BLaER1 treated with 17β-estradiol and CSF1 and Interleukin-3, amounts not matched to agents 10 nM and 100 nM (cell line): ENCODE results near the gene NOL4L.

Experiments used
- H3K27ac ChIP-seq, 11 experiments: shearing (Covaris generic); formaldehyde crosslinking; 2 replicates each; pipeline ENCODE4 v1.8.1; 2022
- H3K27me3 ChIP-seq, 11 experiments: shearing (Covaris generic); formaldehyde crosslinking; 2 replicates each; pipeline ENCODE4 v1.8.1; 2022
- H3K36me3 ChIP-seq, 11 experiments: shearing (Covaris generic); formaldehyde crosslinking; 2 replicates each; pipeline ENCODE4 v1.8.1; 2022
- H3K4me1 ChIP-seq, 10 experiments: shearing (Covaris generic); formaldehyde crosslinking; 2 replicates each; pipeline ENCODE4 v1.8.1; 2022
- H3K4me2 ChIP-seq, 11 experiments: shearing (Covaris generic); formaldehyde crosslinking; 2 replicates each; pipeline ENCODE4 v1.8.1; 2022
- H3K4me3 ChIP-seq, 10 experiments: shearing (Covaris generic); formaldehyde crosslinking; 2 replicates each; pipeline ENCODE4 v1.8.1; 2022
- H3K9ac ChIP-seq, 11 experiments: shearing (Covaris generic); formaldehyde crosslinking; 2 replicates each; pipeline ENCODE4 v1.8.1; 2022
- H3K9me3 ChIP-seq, 11 experiments: shearing (Covaris generic); formaldehyde crosslinking; replicated peaks in 1 of 11; 2 replicates each; pipeline ENCODE4 v1.8.1; 2022
- H4K20me1 ChIP-seq, 11 experiments: shearing (Covaris generic); formaldehyde crosslinking; 2 replicates each; pipeline ENCODE4 v1.8.1; 2022
- Cebpa-rat ChIP-seq, 11 experiments: shearing (Covaris generic); IDR thresholded peaks; 2 replicates each; pipeline ENCODE4 v1.8.1; 2022

The NOL4L gene

DNA sequence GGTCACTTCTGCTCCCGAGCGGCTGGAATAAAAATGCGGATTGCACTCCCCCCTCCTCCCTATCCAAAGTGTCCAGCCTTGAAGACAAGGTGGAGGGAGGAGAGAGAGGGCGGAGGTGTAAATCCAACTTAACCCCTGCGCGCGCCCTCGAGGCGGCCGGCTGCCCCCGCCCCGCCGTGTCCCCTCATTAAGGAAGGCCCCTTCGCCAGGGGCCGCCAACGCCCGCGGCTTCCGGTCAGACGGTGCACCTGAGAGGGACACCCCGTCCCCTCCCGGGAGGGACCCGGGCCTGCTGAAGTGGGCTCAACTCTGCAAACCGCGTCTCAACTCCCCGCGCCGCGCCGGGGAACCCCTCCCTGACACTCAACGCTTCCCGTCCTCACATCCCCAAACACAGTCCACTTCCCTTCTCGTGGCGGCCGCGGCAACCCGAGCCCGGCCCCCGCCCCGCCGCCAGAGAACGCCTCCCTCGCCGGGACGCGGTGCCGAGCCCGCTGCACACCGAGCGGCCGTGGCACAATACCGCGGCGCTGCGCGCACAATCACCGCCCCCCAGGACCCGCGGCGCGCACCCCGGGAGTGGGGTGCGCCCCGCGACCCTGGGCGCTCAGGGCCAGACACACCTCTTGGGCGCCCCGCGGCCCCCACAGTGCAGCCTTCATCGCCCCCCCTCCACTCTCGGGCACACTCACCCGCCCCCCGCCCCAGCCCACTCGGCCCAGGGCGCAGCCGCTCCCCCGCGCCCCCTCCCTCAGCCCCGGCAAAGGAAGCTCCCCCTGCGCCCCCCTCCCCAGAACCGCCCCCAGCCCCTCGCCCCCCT is 102.5 kb downstream of the NOL4L start:
- H3K36me3 ChIP-seq = peaks cover 0 to 15% (median 5%) of the 10 kb centered on the region in 11 experiments; a peak in 7 of 22 replicates
- peaks cover 40 to 53% (median 49%) of the 10 kb centered on the region in 11 experiments; a peak in 21 of 22 replicates for H4K20me1 ChIP-seq
- peak overlapping the region; percentile 79 to 97 (median 85) for H3K9ac ChIP-seq
- H3K27me3 ChIP-seq = no peaks in the 10 kb centered on the region
- no peak for TF ChIP-seq Cebpa-rat (IDR thresholded peaks at IDR 0.05)
- no peaks in the 10 kb centered on the region for H3K9me3 ChIP-seq
- H3K27ac ChIP-seq = peak overlapping the region; percentile 20 to 98 (median 77); a peak in 21 of 22 replicates
- H3K4me1 ChIP-seq = peaks cover 57 to 65% (median 61%) of the 10 kb centered on the region in 10 experiments
- peak overlapping the region; percentile 91 to 99 (median 97) for H3K4me2 ChIP-seq
- H3K4me3 ChIP-seq = peak overlapping the region; percentile 68 to 95 (median 85)

- Histone ChIP-seq H4K20me1 (peaks cover 46 to 58% (median 55%) of the 10 kb centered on the region in 11 experiments; a peak in 21 of 22 replicates), H3K4me3 (peak overlapping the region; percentile 68 to 95 (median 85)), H3K9ac (peak overlapping the region; percentile 79 to 97 (median 85)), H3K9me3 (no peaks in the 10 kb centered on the region), H3K4me1 (peaks cover 63 to 71% (median 67%) of the 10 kb centered on the region in 10 experiments), H3K27ac (peak overlapping the region; percentile 20 to 98 (median 77); a peak in 20 of 22 replicates), H3K27me3 (no peaks in the 10 kb centered on the region), H3K4me2 (peak overlapping the region; percentile 91 to 99 (median 97)), H3K36me3 (peaks cover 0 to 15% (median 5%) of the 10 kb centered on the region in 11 experiments; a peak in 7 of 22 replicates)
- TF ChIP-seq Cebpa-rat (IDR thresholded peaks at IDR 0.05) = no peak
Observed at GRCh38 chr20:32482143-32482441, 103.0 kb downstream of the NOL4L start.

DNA sequence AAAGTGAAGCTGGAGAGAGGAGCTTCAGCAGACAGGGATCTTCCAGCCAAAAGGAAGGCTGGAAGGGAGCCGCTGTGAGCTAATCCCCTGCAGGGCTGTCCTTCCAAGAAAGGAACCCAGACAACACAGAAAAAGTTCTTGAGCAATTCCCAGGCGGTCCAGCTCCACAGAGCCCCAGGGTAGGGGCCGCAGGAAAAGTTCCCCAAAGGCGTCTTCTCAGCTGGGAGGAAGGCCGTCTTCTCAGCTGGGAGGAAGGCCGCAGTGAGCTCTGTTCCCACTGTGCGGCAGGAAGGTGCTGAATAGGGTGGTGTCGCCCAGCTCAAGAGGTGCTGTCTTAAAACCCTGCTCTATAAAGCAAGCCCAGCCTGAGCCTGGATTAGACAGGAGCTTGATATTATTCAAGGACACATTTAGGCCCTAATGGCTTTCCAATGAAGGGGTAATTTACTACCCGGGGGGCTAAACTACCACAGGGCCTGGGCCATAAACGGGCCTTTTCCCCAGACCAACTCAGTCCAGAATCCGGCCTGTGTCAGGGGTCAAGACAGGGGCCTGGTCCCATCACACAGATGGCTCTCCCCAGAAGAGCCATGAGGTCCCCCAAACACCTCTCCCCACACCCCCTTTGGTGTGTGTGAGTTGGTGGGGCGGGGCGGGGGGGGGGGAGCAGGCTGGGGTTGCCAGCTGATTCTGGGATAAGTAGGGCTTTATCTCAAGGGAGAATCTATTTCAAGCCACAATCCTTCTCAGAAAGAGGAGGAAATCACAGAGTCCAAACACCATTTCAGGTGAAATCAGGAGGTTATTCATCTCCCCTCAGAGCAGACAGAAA is 103.6 kb downstream of the NOL4L start:
- Histone ChIP-seq H3K36me3 (peaks cover 0 to 15% (median 4%) of the 10 kb centered on the region in 11 experiments; a peak in 7 of 22 replicates), H3K9me3 (no peaks in the 10 kb centered on the region), H3K4me1 (peaks cover 68 to 74% (median 71%) of the 10 kb centered on the region in 10 experiments), H4K20me1 (peaks cover 51 to 64% (median 60%) of the 10 kb centered on the region in 11 experiments; a peak in 21 of 22 replicates), H3K9ac (peak overlapping the region; percentile 79 to 97 (median 85)), H3K27ac (peak overlapping the region in 6 of 11 experiments; percentile 77 to 98 (median 78); a peak in 12 of 22 replicates), H3K4me2 (peak overlapping the region; percentile 91 to 99 (median 97)), H3K27me3 (no peaks in the 10 kb centered on the region), H3K4me3 (peak overlapping the region; percentile 68 to 95 (median 85); a peak in 18 of 20 replicates)
- TF ChIP-seq Cebpa-rat (IDR thresholded peaks at IDR 0.05) = no peak

- peaks cover 68 to 74% (median 71%) of the 10 kb centered on the region in 10 experiments for H3K4me1 ChIP-seq
- H3K27ac ChIP-seq = peak overlapping the region in 5 of 11 experiments; percentile 4 to 40 (median 6); a peak in 4 of 22 replicates
- H4K20me1 ChIP-seq = peaks cover 60 to 73% (median 70%) of the 10 kb centered on the region in 11 experiments; a peak in 21 of 22 replicates
Observed at GRCh38 chr20:32480371-32481241, 104.5 kb downstream of the NOL4L start.

GRCh38 chr20:32479697-32480171 is 105.4 kb downstream of the NOL4L start:
- Histone ChIP-seq H4K20me1 (peaks cover 68 to 82% (median 78%) of the 10 kb centered on the region in 11 experiments; a peak in 21 of 22 replicates), H3K4me2 (peak overlapping the region; percentile 91 to 99 (median 97)), H3K4me1 (peaks cover 73 to 78% (median 76%) of the 10 kb centered on the region in 10 experiments), H3K36me3 (peaks cover 0 to 16% (median 3%) of the 10 kb centered on the region in 11 experiments; a peak in 13 of 22 replicates), H3K9me3 (no peaks in the 10 kb centered on the region), H3K27me3 (no peaks in the 10 kb centered on the region), H3K9ac (peak overlapping the region in 8 of 11 experiments; percentile 17 to 86 (median 38); a peak in 9 of 22 replicates), H3K27ac (peak overlapping the region in 2 of 11 experiments; percentile 4 to 6; a peak in 1 of 22 replicates), H3K4me3 (no peak overlapping the region)
- TF ChIP-seq Cebpa-rat (IDR thresholded peaks at IDR 0.05) = no peak

More at GRCh38 chr20:32480371-32481241, 104.5 kb downstream of the NOL4L start:
- H3K9ac ChIP-seq = peak overlapping the region; percentile 40 to 97 (median 80); a peak in 18 of 22 replicates
- TF ChIP-seq Cebpa-rat (IDR thresholded peaks at IDR 0.05) = no peak
- peak overlapping the region in 8 of 10 experiments; percentile 1 to 95 (median 86); a peak in 12 of 20 replicates for H3K4me3 ChIP-seq
- no peaks in the 10 kb centered on the region for H3K27me3 ChIP-seq
- H3K9me3 ChIP-seq = no peaks in the 10 kb centered on the region
- H3K36me3 ChIP-seq = peaks cover 0 to 15% (median 3%) of the 10 kb centered on the region in 11 experiments; a peak in 7 of 22 replicates
- H3K4me2 ChIP-seq = peak overlapping the region; percentile 91 to 99 (median 97)

- Histone ChIP-seq H3K9me3 (no peaks in the 10 kb centered on the region), H3K9ac (peak overlapping the region in 4 of 11 experiments; percentile 12 to 41 (median 35); a peak in 3 of 22 replicates), H3K4me1 (peaks cover 80 to 86% (median 84%) of the 10 kb centered on the region in 10 experiments), H3K27me3 (no peaks in the 10 kb centered on the region), H3K4me2 (peak overlapping the region; percentile 91 to 99 (median 97)), H3K36me3 (peaks cover 7 to 23% (median 8%) of the 10 kb centered on the region in 11 experiments; a peak in 21 of 22 replicates), H4K20me1 (peaks cover 74 to 89% (median 86%) of the 10 kb centered on the region in 11 experiments; a peak in 21 of 22 replicates), H3K4me3 (no peak overlapping the region), H3K27ac (peak overlapping the region in 3 of 11 experiments; percentile 4 to 22 (median 19); a peak in 2 of 22 replicates)
- TF ChIP-seq Cebpa-rat (IDR thresholded peaks at IDR 0.05) = no peak
Observed at GRCh38 chr20:32479012-32479411, 106.1 kb downstream of the NOL4L start.

DNA sequence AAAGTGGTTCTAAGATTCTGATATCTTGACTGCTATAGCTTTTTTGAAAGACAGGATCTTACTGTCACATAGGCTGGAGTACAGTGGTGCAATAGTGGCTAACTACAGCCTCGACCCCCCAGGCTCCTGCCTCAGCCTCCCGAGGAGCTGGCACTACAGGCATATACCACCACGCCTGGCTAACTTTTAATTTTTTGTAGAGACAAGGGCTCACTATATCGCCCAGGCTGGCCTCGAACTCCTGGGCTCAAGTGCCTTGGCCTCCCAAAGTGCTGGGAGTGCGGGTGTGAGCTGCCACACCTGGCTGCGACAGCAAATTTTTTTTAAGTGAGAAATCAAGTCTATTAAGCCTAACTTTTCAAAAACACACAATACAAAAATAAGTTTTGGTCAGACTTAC is 106.6 kb downstream of the NOL4L start:
- no peak for TF ChIP-seq Cebpa-rat (IDR thresholded peaks at IDR 0.05)
- Histone ChIP-seq H3K4me3 (no peak overlapping the region), H3K4me1 (peaks cover 84 to 90% (median 88%) of the 10 kb centered on the region in 10 experiments), H3K4me2 (peak overlapping the region; percentile 91 to 99 (median 97)), H3K9me3 (no peaks in the 10 kb centered on the region), H4K20me1 (peaks cover 74 to 93% (median 90%) of the 10 kb centered on the region in 11 experiments; a peak in 21 of 22 replicates), H3K9ac (peak overlapping the region in 4 of 11 experiments; percentile 12 to 41 (median 32); a peak in 3 of 22 replicates), H3K36me3 (peaks cover 10 to 27% (median 12%) of the 10 kb centered on the region in 11 experiments; a peak in 21 of 22 replicates), H3K27me3 (no peaks in the 10 kb centered on the region), H3K27ac (peak overlapping the region in 3 of 11 experiments; percentile 4 to 22 (median 19); a peak in 1 of 22 replicates)
